GM12801 (cell line): ENCODE measurements around the gene RCSD1.

Source experiments
- CTCF ChIP-seq: IDR thresholded peaks from one replicate; pipeline ENCODE4 v1.5.1; 2011; ENCODE audit warnings: control low read depth; ENCODE audit not compliant: insufficient read length; ENCODE audit errors: extremely low read depth

The RCSD1 gene

GRCh38 chr1:167592475-167592874 lies 37.6 kb upstream of the RCSD1 start:
- TF ChIP-seq CTCF = no peak

GRCh38 chr1:167593860-167594259 lies 36.2 kb upstream of the RCSD1 start:
- no peak for TF ChIP-seq CTCF

GRCh38 chr1:167594822-167595221 lies 35.2 kb upstream of the RCSD1 start:
- no peak for TF ChIP-seq CTCF

- TF ChIP-seq CTCF = no peak
Observed at GRCh38 chr1:167599957-167600581, 30.0 kb upstream of the RCSD1 start.

GRCh38 chr1:167601442-167602383 lies 28.3 kb upstream of the RCSD1 start:
- TF ChIP-seq CTCF = no peak

GRCh38 chr1:167602840-167603239 lies 27.2 kb upstream of the RCSD1 start:
- no peak for TF ChIP-seq CTCF

- TF ChIP-seq CTCF = no peak
Observed at GRCh38 chr1:167605576-167605975, 24.5 kb upstream of the RCSD1 start.
